AG10803 (cell line): ENCODE results near the gene AKR7A3.

Source experiments
- DNase-seq: peaks from one replicate; pipeline ENCODE4 v3.0.0; 2010; ENCODE audit warnings: low read depth
- H3K4me3 ChIP-seq: 2 replicates; pipeline ENCODE4 v1.5.1; 2011; ENCODE audit warnings: mild to moderate bottlenecking, low read length, control low read depth
- TF ChIP-seq, protein P1 (sequence below): conservative IDR thresholded peaks from 2 replicates; pipeline ENCODE4 v1.5.1; 2011; ENCODE audit warnings: mild to moderate bottlenecking, low read length, control low read depth, inconsistent platforms

The AKR7A3 gene

DNA sequence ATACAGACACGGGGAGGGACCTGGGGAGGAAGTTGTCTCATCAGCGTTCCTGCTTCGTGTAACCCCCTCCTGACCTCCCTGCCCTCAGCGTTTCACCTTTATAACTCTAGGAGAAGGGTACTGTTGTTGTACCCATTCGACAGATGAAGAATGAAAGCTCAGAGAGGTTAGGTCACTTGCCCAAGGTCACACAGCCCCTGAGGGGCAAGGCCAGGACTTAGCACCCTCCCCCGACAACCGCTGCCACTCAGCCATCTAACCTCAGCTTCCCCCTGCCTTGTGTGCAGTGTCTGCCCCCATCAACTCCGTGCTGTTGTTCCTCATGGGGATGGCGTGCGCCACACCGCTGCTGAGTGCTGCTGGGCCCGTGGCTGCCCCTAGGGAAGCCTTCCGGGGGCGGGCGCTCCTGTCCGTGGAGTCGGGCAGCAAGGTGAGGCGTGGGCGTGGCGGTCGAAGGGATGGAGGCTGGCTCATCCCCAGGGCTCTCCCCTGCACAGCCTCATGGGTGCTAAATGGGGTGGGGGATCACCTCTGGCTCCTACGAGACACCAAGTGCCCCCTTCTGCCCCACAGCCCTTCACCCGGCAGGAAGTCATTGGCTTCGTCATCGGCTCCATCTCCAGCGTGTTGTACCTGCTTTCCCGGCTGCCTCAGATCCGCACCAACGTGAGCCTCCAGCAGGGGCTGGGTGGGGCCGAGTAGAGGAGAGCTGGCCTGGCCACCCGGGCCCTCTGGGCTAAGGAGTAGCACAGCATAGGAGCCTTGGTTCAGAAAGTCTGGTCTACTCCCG lies 37.6 kb upstream of the AKR7A3 start:
- TF ChIP-seq, protein P1, sequence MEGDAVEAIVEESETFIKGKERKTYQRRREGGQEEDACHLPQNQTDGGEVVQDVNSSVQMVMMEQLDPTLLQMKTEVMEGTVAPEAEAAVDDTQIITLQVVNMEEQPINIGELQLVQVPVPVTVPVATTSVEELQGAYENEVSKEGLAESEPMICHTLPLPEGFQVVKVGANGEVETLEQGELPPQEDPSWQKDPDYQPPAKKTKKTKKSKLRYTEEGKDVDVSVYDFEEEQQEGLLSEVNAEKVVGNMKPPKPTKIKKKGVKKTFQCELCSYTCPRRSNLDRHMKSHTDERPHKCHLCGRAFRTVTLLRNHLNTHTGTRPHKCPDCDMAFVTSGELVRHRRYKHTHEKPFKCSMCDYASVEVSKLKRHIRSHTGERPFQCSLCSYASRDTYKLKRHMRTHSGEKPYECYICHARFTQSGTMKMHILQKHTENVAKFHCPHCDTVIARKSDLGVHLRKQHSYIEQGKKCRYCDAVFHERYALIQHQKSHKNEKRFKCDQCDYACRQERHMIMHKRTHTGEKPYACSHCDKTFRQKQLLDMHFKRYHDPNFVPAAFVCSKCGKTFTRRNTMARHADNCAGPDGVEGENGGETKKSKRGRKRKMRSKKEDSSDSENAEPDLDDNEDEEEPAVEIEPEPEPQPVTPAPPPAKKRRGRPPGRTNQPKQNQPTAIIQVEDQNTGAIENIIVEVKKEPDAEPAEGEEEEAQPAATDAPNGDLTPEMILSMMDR: no peak
- no peak for DNase-seq
- no peak overlapping the region for H3K4me3 ChIP-seq

DNA sequence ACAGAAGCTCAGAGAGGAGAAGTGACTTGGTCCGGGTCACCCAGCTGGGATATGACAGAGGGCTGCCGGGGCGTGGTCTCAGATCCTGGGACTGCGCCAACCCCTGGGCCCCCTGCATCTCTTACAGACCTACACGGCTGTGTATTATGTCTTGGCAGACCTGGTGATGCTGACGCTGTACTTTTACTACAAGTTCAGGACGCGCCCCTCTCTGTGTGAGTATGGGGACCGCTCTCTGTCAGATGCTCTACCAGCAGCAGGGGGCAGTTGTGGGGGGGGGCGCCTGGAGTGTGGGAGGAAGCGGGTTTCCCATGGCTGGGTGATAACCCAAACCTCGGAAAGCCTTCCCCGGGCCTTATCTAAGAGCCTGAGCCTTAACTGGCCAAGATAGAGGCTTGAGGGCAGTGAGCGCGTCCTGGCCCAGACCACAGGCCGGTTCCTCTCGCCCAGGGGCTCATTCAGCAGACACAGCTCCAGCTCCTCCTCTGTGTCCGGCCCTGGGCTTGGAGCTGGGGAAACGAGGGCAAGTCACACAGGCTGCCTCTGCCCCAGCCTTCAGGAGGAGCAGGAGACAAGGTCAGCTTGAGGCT lies 36.9 kb upstream of the AKR7A3 start:
- no peak for DNase-seq
- TF ChIP-seq, protein P1: no peak
- H3K4me3 ChIP-seq: no peak overlapping the region

GRCh38 chr1:19324665-19324990 lies 36.1 kb upstream of the AKR7A3 start:
- H3K4me3 ChIP-seq: no peak overlapping the region
- TF ChIP-seq, protein P1: no peak
- DNase-seq: no peak

GRCh38 chr1:19323987-19324664 lies 35.6 kb upstream of the AKR7A3 start:
- DNase-seq: no peak

DNA sequence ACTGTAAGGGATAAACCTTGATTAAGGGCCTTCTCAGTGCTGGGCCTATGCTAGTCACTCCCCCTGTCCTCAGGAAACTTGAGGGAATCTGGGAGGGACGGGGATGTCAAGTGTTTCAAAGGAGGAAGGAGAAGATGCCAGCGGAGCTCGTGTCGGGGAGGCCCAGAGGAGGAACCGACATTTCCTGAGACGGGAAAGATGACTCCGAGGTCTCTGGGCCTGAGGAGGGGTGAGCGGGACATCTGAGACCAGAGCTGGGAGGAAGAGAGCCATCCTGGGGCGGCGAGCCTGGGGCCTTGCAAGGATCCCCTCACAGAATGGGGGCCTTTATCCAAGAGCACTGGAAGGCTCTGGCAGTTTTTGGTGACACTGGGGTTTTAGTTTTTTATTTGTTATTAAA lies 33.9 kb upstream of the AKR7A3 start:
- no peak for DNase-seq
- H3K4me3 ChIP-seq: no peak overlapping the region
- TF ChIP-seq, protein P1: no peak

More at GRCh38 chr1:19323987-19324664, 35.6 kb upstream of the AKR7A3 start:
- H3K4me3 ChIP-seq: no peak overlapping the region
- TF ChIP-seq, protein P1: no peak

DNA sequence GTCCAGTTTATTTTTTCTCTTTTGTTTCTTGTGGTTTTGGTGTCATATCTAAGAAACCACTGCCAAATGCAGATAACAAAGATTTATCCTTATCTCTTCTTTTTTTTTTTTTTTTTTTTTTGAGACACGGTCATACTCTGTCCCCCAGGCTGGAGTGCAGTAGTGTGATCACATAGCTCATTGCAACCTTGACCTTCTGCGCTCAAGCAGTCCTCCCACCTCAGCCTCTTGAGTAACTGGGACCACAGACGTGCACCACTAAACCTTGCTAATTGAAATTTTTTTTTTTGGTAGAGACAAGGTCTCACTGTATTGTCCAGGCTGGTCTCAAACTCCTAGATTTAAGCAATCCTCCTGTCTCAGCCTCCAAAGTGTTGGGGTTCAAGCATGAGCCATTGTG lies 32.5 kb upstream of the AKR7A3 start:
- DNase-seq: no peak
- H3K4me3 ChIP-seq: no peak overlapping the region
- TF ChIP-seq, protein P1: no peak
